Colonic mucosa (tissue), 4 donors: Measurements from ENCODE around the gene ADH1B. TPM values are rescaled to one million over a fixed set of nuclear protein-coding genes. Genes with fewer than 3 reads are reported as not detected.

Experiments used
- DNase-seq: peaks from one replicate; pipeline ENCODE4 v3.0.0-alpha.2; 2020
- H3K27ac ChIP-seq: fragments of 200-600 bp; one replicate; pipeline ENCODE4 v1.8.0; 2021
- H3K27me3 ChIP-seq: fragments of 200-600 bp; one replicate; pipeline ENCODE4 v1.8.0; 2021
- H3K36me3 ChIP-seq: fragments of 200-600 bp; one replicate; pipeline ENCODE4 v1.8.0; 2021
- H3K4me1 ChIP-seq: fragments of 200-600 bp; one replicate; pipeline ENCODE4 v1.8.0; 2021; ENCODE audit warnings: mild to moderate bottlenecking
- H3K4me3 ChIP-seq: fragments of 200-600 bp; one replicate; pipeline ENCODE4 v1.8.0; 2021
- H3K9ac ChIP-seq, 2 donors: one replicate each; pipeline ENCODE4 v1.7.0; 2013; ENCODE audit warnings: control low read depth in 2 of 2, low read depth in 2 of 2, low read length in 2 of 2
- H3K9me3 ChIP-seq: fragments of 200-600 bp; one replicate; pipeline ENCODE4 v1.8.0; 2021
- intact Hi-C: fragments of 100-400 bp; cut with DNase I; formaldehyde crosslinking; loops from one replicate; pipeline ENCODE4 v1.14.1; 2022
- total RNA-seq, 2 donors: library from RNA; stranded (reverse); fragmentation: NEBNext Ultra II Directional in 1 of 2; extraction: Animal tissue kit (Norgen Biotek cat#: 25700) in 1 of 2; gene quantifications; one replicate each; pipeline ENCODE4 v1.2.1, GENCODE V29; 2021
- TF ChIP-seq, protein P1 (sequence below): fragments of 200-600 bp; IDR thresholded peaks from one replicate; pipeline ENCODE4 v1.8.0; 2022; ENCODE audit warnings: antibody characterized with exemption, mild to moderate bottlenecking
- donor health status: healthy.
- donor health status: DM: no; HTN: no; CAD: no.
- donor health status: DM: no; HTN: no; CAD: no.

ADH1B gene
- total RNA-seq, 2 donors from 2014 or later: 46.1 to 62.3 TPM

DNA sequence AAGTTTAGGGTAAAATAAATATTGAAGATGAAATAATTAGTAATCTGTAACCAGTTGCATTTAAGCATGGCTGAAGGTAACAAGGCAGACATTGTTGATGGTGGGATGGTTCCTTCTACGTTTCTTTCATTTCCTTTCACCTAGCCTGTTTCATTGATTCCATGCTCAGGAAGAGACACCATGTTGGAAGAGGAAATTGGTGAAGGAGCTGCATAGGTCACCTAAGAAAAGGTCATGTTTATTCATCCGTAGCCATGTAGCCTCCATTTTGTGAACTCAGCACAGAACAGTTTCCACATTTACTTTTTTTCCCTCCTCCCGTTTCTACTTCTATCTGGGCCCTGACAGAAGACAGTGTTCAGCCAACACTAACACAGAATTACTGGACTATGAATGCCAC is 3.8 kb downstream of the ADH1B start:
- no peaks in the 10 kb centered on the region for H3K4me1 ChIP-seq
- no peaks in the 10 kb centered on the region for H3K9me3 ChIP-seq
- intact Hi-C loops: no loop called here
- H3K36me3 ChIP-seq: no peaks in the 10 kb centered on the region
- no peaks in the 10 kb centered on the region for H3K27me3 ChIP-seq
- no peak for DNase-seq
- TF ChIP-seq, protein P1, sequence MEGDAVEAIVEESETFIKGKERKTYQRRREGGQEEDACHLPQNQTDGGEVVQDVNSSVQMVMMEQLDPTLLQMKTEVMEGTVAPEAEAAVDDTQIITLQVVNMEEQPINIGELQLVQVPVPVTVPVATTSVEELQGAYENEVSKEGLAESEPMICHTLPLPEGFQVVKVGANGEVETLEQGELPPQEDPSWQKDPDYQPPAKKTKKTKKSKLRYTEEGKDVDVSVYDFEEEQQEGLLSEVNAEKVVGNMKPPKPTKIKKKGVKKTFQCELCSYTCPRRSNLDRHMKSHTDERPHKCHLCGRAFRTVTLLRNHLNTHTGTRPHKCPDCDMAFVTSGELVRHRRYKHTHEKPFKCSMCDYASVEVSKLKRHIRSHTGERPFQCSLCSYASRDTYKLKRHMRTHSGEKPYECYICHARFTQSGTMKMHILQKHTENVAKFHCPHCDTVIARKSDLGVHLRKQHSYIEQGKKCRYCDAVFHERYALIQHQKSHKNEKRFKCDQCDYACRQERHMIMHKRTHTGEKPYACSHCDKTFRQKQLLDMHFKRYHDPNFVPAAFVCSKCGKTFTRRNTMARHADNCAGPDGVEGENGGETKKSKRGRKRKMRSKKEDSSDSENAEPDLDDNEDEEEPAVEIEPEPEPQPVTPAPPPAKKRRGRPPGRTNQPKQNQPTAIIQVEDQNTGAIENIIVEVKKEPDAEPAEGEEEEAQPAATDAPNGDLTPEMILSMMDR: no peak
- no peak overlapping the region for H3K27ac ChIP-seq
- no peak overlapping the region for H3K9ac ChIP-seq
- H3K4me3 ChIP-seq: no peak overlapping the region

DNA sequence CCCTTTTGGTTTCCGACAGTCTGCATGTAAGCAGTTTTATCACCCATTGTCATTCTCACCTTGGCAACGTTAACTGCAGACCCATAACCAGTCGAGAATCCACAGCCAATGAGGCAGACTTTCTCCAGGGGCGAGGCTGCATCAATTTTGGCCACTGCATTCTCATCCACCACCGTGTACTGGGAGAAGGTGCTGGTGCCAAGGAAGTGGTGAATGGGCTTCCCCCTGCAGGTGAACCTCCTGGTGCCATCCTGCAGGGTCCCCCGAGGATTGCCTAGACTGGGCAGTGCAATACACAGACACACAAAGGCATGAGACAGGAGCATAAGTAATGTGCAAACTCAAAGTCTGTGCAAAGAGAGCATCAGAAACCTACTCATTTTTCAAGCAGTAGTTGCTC is 5.4 kb downstream of the ADH1B start:
- H3K4me1 ChIP-seq: no peaks in the 10 kb centered on the region
- DNase-seq: no peak
- no peaks in the 10 kb centered on the region for H3K9me3 ChIP-seq
- no peak overlapping the region for H3K27ac ChIP-seq
- TF ChIP-seq, protein P1: no peak
- no peak overlapping the region for H3K4me3 ChIP-seq
- H3K9ac ChIP-seq: no peak overlapping the region
- H3K27me3 ChIP-seq: no peaks in the 10 kb centered on the region
- intact Hi-C loops: no loop called here
- H3K36me3 ChIP-seq: no peaks in the 10 kb centered on the region

DNA sequence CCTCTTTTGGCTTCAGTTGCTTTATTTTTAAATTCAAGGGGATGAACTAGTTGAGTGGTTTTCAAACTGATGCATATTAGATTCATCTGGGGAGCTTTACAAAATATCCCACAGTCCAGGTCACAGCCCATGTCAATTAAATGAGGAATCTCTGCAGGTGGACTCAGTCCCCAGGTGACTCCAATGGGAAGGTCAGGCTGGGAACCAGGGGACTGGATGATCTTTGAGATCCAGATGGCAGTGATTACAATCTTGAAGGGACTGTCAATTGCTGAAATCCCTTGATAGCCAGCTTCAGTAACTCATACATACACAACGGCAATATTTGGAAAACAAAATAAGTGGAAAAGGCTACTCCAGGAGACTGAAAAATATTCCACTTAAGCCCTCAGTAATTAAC is 7.0 kb downstream of the ADH1B start:
- Histone ChIP-seq H3K4me1 (no peaks in the 10 kb centered on the region), H3K27ac (no peak overlapping the region), H3K9ac (no peak overlapping the region), H3K36me3 (no peaks in the 10 kb centered on the region), H3K27me3 (no peaks in the 10 kb centered on the region), H3K4me3 (no peak overlapping the region), H3K9me3 (no peaks in the 10 kb centered on the region)
- intact Hi-C loops: no loop called here
- TF ChIP-seq, protein P1: no peak
- no peak for DNase-seq

DNA sequence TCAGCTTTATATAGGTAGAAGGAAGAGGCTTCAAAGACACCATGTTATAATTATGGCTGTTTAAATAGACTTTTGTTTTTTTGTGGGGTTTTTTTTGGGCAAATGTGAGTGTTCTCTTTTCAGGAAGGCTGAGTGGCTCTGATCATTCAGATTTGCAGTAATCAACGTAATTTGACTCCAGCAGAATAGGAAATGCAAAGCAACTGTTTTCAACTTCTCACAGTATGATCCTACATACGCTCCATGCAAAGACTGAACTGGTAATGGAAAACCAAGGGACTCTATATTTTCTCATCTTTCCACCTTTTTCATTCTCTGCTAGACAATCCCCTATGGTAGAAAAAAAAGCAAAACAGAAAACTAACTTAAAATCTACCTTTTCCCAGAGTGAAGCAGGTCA is 10.8 kb downstream of the ADH1B start:
- H3K27ac ChIP-seq: no peak overlapping the region

DNA sequence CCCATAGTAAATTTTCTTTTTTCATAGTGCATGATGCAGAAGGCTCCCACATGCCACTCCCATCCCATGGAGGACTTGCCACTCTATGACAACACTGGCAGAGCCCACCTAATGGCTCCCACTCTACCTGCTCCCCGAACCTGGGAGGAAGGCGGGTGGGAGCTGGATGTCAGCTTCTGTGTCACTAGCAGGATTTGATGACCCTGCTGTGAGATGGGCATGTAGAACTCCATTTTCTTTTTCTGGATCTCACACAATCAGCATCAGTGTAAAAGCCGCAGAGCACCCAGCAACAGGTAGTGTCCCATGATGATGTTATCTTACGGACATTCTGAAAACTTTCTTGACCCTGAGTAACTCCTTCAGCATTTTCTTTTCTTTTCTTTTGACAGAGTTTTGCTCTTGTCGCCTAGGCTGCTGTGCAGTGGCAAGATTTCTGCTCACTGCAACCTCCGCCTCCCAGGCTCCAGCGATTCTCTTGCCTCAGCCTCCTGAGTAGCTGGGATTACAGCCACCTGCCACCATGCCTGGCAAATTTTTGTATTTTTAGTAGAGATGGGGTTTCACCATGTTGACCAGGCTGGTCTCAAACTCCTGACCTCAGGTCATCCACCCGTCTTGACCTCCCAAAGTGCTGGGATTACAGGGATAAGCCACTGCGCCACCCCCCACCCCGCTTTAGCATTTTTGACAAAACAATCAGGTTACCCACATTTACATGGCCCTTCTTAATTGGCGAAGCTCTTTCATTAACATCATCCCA is 15.4 kb downstream of the ADH1B start:
- intact Hi-C loops: no loop called here
- H3K4me1 ChIP-seq: no peaks in the 10 kb centered on the region
- no peak for DNase-seq
- H3K9me3 ChIP-seq: no peaks in the 10 kb centered on the region
- no peaks in the 10 kb centered on the region for H3K36me3 ChIP-seq
- no peak overlapping the region for H3K27ac ChIP-seq
- no peak overlapping the region for H3K9ac ChIP-seq
- TF ChIP-seq, protein P1: no peak
- H3K4me3 ChIP-seq: no peak overlapping the region
- no peaks in the 10 kb centered on the region for H3K27me3 ChIP-seq

More for the DNA sequence above, 10.8 kb downstream of the ADH1B start:
- H3K36me3 ChIP-seq: no peaks in the 10 kb centered on the region
- intact Hi-C loops: no loop called here
- no peak overlapping the region for H3K9ac ChIP-seq
- no peaks in the 10 kb centered on the region for H3K27me3 ChIP-seq
- no peaks in the 10 kb centered on the region for H3K4me1 ChIP-seq
- TF ChIP-seq, protein P1: no peak
- no peaks in the 10 kb centered on the region for H3K9me3 ChIP-seq
- H3K4me3 ChIP-seq: no peak overlapping the region
- no peak for DNase-seq
